Measurements from ENCODE around the gene KHDC4.
A peak's percentile ranks its signal among the peaks of the same experiment; 100 is the strongest.
"Not testable (repeated sequence)": the region's sequence is repeated elsewhere in the genome, so short reads cannot be mapped to it uniquely, and the experiment has no call there.

Gene KHDC4

GRCh38 chr1:155940993-155941844 is 7.0 kb upstream of the KHDC4 start, which contains the start of gene RXFP4:
Gene RXFP4 (plus strand): TSS chr1:155941638. CDS start chr1:155941710, 72 bp downstream.
- DNase-seq (ENCODE audit: low read depth, low spot score), result no peak

- peak; percentile 55 for DNase-seq (ENCODE audit: low read depth, low spot score)
These were observed 6.3 kb upstream of the KHDC4 start for GRCh38 chr1:155940482-155940992.

- peak; percentile 31 for DNase-seq (ENCODE audit: low read depth, low spot score)
These were observed 4.0 kb upstream of the KHDC4 start for GRCh38 chr1:155938220-155938627.

GRCh38 chr1:155934936-155935590 is 850 bp upstream of the KHDC4 start:
- DNase-seq (ENCODE audit: low read depth, low spot score), result no peak

- DNase-seq (ENCODE audit: low read depth, low spot score), result no peak
These were observed 569 bp downstream of the KHDC4 start for GRCh38 chr1:155933591-155934096.

- no peak for DNase-seq (ENCODE audit: low read depth, low spot score)
These were observed 1.7 kb downstream of the KHDC4 start for GRCh38 chr1:155932487-155932886.

GRCh38 chr1:155932081-155932480 is 2.1 kb downstream of the KHDC4 start:
- DNase-seq (ENCODE audit: low read depth, low spot score), result no peak

GRCh38 chr1:155931332-155932038 is 2.7 kb downstream of the KHDC4 start:
- DNase-seq (ENCODE audit: low read depth, low spot score), result no peak

- not testable (repeated sequence) for DNase-seq (ENCODE audit: low read depth, low spot score)
These were observed 3.5 kb downstream of the KHDC4 start for GRCh38 chr1:155930725-155931124.

GRCh38 chr1:155929057-155929456 is 5.2 kb downstream of the KHDC4 start:
- no peak for DNase-seq (ENCODE audit: low read depth, low spot score)

GRCh38 chr1:155925506-155925905 is 8.7 kb downstream of the KHDC4 start:
- DNase-seq (ENCODE audit: low read depth, low spot score), result no peak

- DNase-seq (ENCODE audit: low read depth, low spot score), result no peak
These were observed 13.5 kb downstream of the KHDC4 start for GRCh38 chr1:155920717-155921116.

- no peak for DNase-seq (ENCODE audit: low read depth, low spot score)
These were observed 14.4 kb downstream of the KHDC4 start for GRCh38 chr1:155919801-155920200.

- DNase-seq (ENCODE audit: low read depth, low spot score), result no peak
These were observed 15.6 kb downstream of the KHDC4 start for GRCh38 chr1:155918660-155919059.

GRCh38 chr1:155913969-155914757 is 20.1 kb downstream of the KHDC4 start:
- no peak for DNase-seq (ENCODE audit: low read depth, low spot score)

- no peak for DNase-seq (ENCODE audit: low read depth, low spot score)
These were observed 22.1 kb downstream of the KHDC4 start for GRCh38 chr1:155912056-155912536.

GRCh38 chr1:155911156-155912055 is 22.8 kb downstream of the KHDC4 start, which contains the start of gene RIT1:
Gene RIT1 (minus strand): TSS chr1:155911349. CDS start chr1:155910761, 588 bp downstream.
- no peak for DNase-seq (ENCODE audit: low read depth, low spot score)

- DNase-seq (ENCODE audit: low read depth, low spot score), result no peak
These were observed 23.5 kb downstream of the KHDC4 start for GRCh38 chr1:155910621-155911121.

- no peak for DNase-seq (ENCODE audit: low read depth, low spot score)
These were observed 24.3 kb downstream of the KHDC4 start for GRCh38 chr1:155909894-155910293.
